ENCODE data around the gene RPS6KA2. TPM values are rescaled to one million over a fixed set of nuclear protein-coding genes. Genes with fewer than 3 reads are reported as not detected.

Gene RPS6KA2
- total RNA-seq, 1 experiment from 2014 or later, result 4.1 TPM

GRCh38 chr6:166643891-166644590 is 17.0 kb upstream of the RPS6KA2 start:
- Histone ChIP-seq H3K36me3 (ENCODE audit: control insufficient read depth, insufficient read depth, low read length) (no peaks in the 10 kb centered on the region), H3K4me3 (ENCODE audit: low read depth in 2 of 2, low read length in 2 of 2) (no peak overlapping the region), H3K4me1 (ENCODE audit: control insufficient read depth, insufficient read depth, low read length) (no peaks in the 10 kb centered on the region), H3K27me3 (ENCODE audit: control insufficient read depth, insufficient read depth, low read length) (peaks cover 11% of the 10 kb centered on the region; the same call in 1 of the 2 replicates), H3K27ac (ENCODE audit: low read length) (no peak overlapping the region), H3K9me3 (ENCODE audit: control insufficient read depth, insufficient read depth, low read depth, low read length) (no peaks in the 10 kb centered on the region)
- TF ChIP-seq CTCF (IDR thresholded peaks at IDR 0.05) (no peak), TCF7L2 (IDR thresholded peaks at IDR 0.05; ENCODE audit: low read depth, low read length) (no peak), SIN3A (IDR thresholded peaks at IDR 0.05; ENCODE audit: borderline replicate concordance, insufficient read depth, low read depth, low read length) (no peak), POLR2AphosphoS5 (IDR thresholded peaks at IDR 0.05; ENCODE audit: low read depth, low read length) (no peak)
- TF ChIP-seq, protein P1, sequence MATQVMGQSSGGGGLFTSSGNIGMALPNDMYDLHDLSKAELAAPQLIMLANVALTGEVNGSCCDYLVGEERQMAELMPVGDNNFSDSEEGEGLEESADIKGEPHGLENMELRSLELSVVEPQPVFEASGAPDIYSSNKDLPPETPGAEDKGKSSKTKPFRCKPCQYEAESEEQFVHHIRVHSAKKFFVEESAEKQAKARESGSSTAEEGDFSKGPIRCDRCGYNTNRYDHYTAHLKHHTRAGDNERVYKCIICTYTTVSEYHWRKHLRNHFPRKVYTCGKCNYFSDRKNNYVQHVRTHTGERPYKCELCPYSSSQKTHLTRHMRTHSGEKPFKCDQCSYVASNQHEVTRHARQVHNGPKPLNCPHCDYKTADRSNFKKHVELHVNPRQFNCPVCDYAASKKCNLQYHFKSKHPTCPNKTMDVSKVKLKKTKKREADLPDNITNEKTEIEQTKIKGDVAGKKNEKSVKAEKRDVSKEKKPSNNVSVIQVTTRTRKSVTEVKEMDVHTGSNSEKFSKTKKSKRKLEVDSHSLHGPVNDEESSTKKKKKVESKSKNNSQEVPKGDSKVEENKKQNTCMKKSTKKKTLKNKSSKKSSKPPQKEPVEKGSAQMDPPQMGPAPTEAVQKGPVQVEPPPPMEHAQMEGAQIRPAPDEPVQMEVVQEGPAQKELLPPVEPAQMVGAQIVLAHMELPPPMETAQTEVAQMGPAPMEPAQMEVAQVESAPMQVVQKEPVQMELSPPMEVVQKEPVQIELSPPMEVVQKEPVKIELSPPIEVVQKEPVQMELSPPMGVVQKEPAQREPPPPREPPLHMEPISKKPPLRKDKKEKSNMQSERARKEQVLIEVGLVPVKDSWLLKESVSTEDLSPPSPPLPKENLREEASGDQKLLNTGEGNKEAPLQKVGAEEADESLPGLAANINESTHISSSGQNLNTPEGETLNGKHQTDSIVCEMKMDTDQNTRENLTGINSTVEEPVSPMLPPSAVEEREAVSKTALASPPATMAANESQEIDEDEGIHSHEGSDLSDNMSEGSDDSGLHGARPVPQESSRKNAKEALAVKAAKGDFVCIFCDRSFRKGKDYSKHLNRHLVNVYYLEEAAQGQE (IDR thresholded peaks at IDR 0.05; ENCODE audit: insufficient read depth in 1 of 2, low read depth in 2 of 2, low read length in 1 of 2), result no peak
- in situ Hi-C loops (cut with HindIII; ENCODE audit: low pct_unique_long_range_greater_than_20kb, low sequenced_read_pairs) (no loop called here), intact Hi-C loops (cut with micrococcal nuclease; ENCODE audit: unreplicated experiment) (no loop called here)
- BruUV-seq (replicated peaks), result no TSS peak
- no peak for ATAC-seq
- CTCF ChIA-PET, result no interaction called here
- DNase-seq (ENCODE audit: low read depth, low spot score), result no peak
- POLR2A ChIA-PET, result no interaction called here

- DNase-seq (ENCODE audit: low read depth, low spot score) (no peak), ATAC-seq (no peak)
- no peaks in the 10 kb centered on the region for H3K36me3 ChIP-seq (ENCODE audit: control insufficient read depth, insufficient read depth, low read length)
- ChIA-PET POLR2A (no interaction called here), CTCF (no interaction called here)
- peaks cover 11% of the 10 kb centered on the region; the same call in 1 of the 2 replicates for H3K27me3 ChIP-seq (ENCODE audit: control insufficient read depth, insufficient read depth, low read length)
- in situ Hi-C loops (cut with HindIII; ENCODE audit: low pct_unique_long_range_greater_than_20kb, low sequenced_read_pairs) (no loop called here), intact Hi-C loops (cut with micrococcal nuclease; ENCODE audit: unreplicated experiment) (no loop called here)
- H3K4me1 ChIP-seq (ENCODE audit: control insufficient read depth, insufficient read depth, low read length), result no peaks in the 10 kb centered on the region
- no peaks in the 10 kb centered on the region for H3K9me3 ChIP-seq (ENCODE audit: control insufficient read depth, insufficient read depth, low read depth, low read length)
- no peak overlapping the region for H3K4me3 ChIP-seq (ENCODE audit: low read depth in 2 of 2, low read length in 2 of 2)
- TF ChIP-seq POLR2AphosphoS5 (IDR thresholded peaks at IDR 0.05; ENCODE audit: low read depth, low read length), result no peak
- TF ChIP-seq SIN3A (IDR thresholded peaks at IDR 0.05; ENCODE audit: borderline replicate concordance, insufficient read depth, low read depth, low read length), result no peak
- no peak for TF ChIP-seq TCF7L2 (IDR thresholded peaks at IDR 0.05; ENCODE audit: low read depth, low read length)
- TF ChIP-seq, protein P1 (IDR thresholded peaks at IDR 0.05; ENCODE audit: insufficient read depth in 1 of 2, low read depth in 2 of 2, low read length in 1 of 2), result no peak
- no peak for TF ChIP-seq CTCF (IDR thresholded peaks at IDR 0.05)
- H3K27ac ChIP-seq (ENCODE audit: low read length), result no peak overlapping the region
- no TSS peak for BruUV-seq (replicated peaks)
Measured at GRCh38 chr6:166642646-166643045, 15.6 kb upstream of the RPS6KA2 start.

All from Panc1 (cell line).